C4-2B (cell line): ENCODE results near the gene DLL3.

Source experiments
- H3K27ac ChIP-seq: fragments of 450-650 bp; 2 replicates; pipeline ENCODE4 v1.5.1; 2017
- ZFX ChIP-seq: fragments of 450-650 bp; IDR thresholded peaks from 2 replicates; pipeline ENCODE4 v1.6.1; 2017
- TF ChIP-seq, protein P1 (sequence below): fragments of 450-650 bp; conservative IDR thresholded peaks from 2 replicates; pipeline ENCODE4 v1.5.1; 2017; ENCODE audit warnings: mild to moderate bottlenecking

Gene DLL3

DNA sequence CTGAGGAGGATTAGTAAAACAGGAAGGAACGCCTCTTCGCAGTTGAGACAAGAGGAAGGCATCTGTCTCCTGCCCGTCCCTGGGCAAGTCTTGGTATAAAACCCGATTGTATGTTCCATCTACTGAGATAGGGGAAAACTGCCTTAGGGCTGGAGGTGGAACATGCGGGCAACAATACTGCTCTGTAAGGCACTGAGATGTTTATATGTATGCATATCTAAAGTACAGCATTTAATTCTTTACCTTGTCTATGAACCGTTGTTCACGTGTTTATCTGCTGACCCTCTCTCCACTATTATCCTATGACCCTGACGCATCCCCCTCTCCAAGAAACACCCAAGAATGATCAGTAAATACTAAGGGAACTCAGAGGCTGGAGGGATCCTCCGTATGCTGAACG lies 18.8 kb upstream of the DLL3 start:
- peak overlapping the region; percentile 96 for H3K27ac ChIP-seq
- TF ChIP-seq, protein P1, sequence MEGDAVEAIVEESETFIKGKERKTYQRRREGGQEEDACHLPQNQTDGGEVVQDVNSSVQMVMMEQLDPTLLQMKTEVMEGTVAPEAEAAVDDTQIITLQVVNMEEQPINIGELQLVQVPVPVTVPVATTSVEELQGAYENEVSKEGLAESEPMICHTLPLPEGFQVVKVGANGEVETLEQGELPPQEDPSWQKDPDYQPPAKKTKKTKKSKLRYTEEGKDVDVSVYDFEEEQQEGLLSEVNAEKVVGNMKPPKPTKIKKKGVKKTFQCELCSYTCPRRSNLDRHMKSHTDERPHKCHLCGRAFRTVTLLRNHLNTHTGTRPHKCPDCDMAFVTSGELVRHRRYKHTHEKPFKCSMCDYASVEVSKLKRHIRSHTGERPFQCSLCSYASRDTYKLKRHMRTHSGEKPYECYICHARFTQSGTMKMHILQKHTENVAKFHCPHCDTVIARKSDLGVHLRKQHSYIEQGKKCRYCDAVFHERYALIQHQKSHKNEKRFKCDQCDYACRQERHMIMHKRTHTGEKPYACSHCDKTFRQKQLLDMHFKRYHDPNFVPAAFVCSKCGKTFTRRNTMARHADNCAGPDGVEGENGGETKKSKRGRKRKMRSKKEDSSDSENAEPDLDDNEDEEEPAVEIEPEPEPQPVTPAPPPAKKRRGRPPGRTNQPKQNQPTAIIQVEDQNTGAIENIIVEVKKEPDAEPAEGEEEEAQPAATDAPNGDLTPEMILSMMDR: no peak

DNA sequence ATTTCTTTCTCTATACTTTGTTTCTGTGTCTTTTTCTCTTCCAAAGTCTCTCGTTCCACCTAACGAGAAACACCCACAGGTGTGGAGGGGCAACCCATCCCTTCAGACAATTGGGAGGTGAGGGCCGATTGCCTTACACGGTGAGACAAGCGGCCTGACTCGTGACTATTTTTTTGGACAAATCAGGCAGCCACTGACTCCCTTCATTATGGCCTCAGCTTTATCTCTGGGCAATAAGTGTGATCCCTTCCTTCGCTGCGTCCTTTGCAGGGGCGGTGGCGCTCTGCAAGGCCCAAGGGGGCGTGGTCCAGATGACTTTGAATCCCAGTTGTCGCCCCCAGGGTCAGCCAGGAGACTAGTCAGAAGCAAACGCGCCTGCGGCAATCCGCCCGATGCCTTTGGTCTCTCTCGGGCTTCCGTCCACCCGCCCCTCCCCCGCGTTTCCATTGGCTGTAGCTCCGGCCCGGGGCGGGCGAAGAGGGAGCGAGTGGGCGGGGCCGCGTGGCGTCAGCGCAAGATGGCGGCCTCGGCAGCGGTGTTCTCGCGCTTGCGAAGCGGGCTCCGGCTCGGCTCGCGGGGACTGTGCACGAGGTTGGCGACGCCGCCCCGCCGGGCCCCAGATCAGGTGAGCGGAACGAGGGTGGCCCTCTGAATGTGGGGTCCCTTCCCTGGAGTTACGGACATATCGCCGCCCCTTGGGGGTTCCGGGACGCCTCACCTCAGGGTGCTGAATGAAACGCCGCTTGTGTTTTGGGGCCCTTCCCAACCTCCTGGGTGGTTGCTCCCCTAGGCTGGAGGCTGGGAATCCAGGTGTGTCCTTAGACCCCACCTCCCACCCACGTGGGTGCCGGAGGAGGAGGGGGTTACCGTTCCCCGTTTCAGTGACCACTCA lies 18.2 kb upstream of the DLL3 start, which contains the start of gene TIMM50:
TIMM50 (plus strand) TSS at position 502 of the 892 bp plus-strand sequence; CDS start at position 518, 16 bp downstream.
- TF ChIP-seq ZFX: no peak
- peak within 1 kb of the TSS; percentile 96 for H3K27ac ChIP-seq

DNA sequence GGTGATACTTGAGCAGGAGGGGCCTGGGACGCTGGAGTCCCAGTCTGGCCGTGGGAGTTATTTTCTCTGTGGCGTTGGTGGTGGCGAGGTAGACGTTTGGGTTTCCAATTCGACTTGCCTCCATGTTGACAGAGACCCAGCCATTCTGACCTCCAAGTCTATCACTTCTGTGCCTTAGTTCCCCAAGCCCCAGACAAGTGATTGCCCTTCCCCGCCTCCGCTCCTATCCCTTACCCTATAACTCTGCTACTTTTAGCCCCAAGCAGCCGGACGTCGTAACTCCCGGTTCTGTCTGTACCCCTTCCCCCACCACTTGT lies 17.6 kb upstream of the DLL3 start:
- peak overlapping the region; percentile 96 for H3K27ac ChIP-seq
- TF ChIP-seq ZFX: no peak
- TF ChIP-seq, protein P1: no peak

DNA sequence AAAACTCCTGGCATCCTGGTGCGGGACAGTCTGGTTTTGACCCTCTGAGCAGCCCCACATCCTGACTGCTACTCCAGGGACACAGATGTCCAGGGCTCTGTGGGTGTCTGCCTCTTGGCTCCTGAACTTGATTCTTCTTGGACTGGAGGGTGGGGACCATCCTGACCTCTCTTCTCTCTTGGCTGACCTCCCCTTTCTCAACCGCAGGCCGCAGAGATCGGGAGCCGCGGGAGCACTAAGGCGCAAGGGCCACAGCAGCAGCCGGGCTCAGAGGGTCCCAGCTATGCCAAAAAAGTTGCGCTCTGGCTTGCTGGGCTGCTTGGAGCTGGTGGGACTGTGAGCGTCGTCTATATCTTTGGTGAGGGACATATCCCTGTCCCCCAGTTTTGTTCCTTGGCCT lies 17.1 kb upstream of the DLL3 start:
- no peak for TF ChIP-seq ZFX
- H3K27ac ChIP-seq: peak overlapping the region; percentile 96

DNA sequence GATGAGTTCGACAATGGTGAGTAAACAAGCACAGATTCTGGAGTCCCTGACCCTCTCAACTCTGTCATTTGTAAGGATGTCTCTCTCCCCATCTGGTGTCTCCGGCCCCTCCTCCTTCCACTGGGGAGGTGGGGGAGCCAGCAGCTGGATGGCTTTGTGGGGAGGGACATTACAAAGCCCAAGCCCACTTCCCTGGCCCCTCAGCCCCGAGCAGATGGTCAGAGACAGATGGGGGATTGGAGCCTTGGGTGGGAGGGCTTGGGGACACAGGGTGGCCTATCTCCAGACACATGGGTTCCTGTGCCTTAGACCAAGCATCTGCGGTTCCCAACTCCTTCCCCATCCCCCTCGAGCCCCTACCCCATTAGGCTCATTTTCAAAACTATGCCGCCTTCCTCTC lies 15.6 kb upstream of the DLL3 start:
- TF ChIP-seq ZFX: no peak
- TF ChIP-seq, protein P1: no peak
- H3K27ac ChIP-seq: no peak overlapping the region

DNA sequence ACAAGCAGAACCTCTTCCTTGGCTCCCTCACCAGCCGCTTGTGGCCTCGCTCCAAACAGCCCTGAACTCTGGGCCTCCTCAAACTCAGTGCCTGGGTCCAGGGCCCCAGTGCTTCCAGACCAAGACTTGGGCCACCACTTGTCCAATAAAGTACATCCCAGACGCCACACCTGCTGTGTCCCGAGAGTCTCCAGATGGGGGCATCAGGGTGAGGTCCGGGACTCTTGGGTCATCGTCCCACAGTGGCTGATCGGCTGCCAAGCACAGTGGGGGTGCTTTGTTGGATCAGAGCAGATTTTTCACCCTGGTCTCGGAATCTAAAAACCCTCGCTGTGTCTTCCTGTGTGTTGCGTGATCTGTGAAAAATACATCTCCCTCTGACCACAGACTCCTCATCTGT lies 9.0 kb upstream of the DLL3 start:
- no peak overlapping the region for H3K27ac ChIP-seq
- TF ChIP-seq, protein P1: no peak
- no peak for TF ChIP-seq ZFX

DNA sequence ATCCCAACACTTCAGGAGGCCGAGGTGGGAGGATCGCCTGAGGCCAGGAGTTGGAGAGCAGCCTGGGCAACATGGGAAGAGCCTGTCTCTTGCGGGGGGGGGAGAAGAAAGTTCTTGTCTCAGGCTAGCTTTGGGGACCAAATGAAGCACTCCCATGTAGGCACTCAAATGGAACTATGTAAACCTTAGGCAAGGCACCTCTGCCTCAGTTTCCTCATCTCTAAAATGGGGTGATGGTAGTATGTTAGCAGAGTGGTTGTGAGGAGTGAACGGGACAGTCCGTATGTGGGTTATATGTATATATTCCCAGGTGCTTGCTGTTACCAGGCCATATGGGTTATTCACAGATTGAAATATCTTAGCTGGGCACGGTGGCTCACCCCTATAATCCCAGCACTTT lies 6.5 kb upstream of the DLL3 start:
- TF ChIP-seq ZFX: no peak
- TF ChIP-seq, protein P1: no peak
- H3K27ac ChIP-seq: no peak overlapping the region

DNA sequence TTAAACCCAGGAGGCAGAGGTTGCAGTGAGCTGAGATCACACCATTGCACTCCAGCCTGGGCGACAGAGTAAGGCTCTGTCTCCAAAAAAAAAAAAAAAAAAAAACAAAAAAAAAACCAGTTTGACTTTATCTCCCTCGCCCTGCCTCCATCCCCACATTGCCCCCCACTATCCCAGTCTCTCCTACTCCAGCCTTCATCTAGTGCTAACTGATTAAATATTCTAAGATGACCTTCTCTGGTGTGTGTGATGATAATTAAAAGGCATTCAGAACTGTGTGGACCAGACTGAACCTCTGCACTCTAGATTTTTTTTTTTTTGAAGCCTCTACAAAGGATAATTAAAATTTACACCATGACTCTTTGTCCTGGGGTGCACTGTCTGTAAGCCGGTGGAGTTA lies 6.0 kb upstream of the DLL3 start:
- no peak overlapping the region for H3K27ac ChIP-seq
- no peak for TF ChIP-seq ZFX
- TF ChIP-seq, protein P1: no peak
